ENCODE data around the gene TRAPPC3. TPM values are rescaled to one million over a fixed set of nuclear protein-coding genes. Genes with fewer than 3 reads are reported as not detected.

TRAPPC3 gene
- total RNA-seq, 1 experiment from 2014 or later, result 86.6 TPM

DNA sequence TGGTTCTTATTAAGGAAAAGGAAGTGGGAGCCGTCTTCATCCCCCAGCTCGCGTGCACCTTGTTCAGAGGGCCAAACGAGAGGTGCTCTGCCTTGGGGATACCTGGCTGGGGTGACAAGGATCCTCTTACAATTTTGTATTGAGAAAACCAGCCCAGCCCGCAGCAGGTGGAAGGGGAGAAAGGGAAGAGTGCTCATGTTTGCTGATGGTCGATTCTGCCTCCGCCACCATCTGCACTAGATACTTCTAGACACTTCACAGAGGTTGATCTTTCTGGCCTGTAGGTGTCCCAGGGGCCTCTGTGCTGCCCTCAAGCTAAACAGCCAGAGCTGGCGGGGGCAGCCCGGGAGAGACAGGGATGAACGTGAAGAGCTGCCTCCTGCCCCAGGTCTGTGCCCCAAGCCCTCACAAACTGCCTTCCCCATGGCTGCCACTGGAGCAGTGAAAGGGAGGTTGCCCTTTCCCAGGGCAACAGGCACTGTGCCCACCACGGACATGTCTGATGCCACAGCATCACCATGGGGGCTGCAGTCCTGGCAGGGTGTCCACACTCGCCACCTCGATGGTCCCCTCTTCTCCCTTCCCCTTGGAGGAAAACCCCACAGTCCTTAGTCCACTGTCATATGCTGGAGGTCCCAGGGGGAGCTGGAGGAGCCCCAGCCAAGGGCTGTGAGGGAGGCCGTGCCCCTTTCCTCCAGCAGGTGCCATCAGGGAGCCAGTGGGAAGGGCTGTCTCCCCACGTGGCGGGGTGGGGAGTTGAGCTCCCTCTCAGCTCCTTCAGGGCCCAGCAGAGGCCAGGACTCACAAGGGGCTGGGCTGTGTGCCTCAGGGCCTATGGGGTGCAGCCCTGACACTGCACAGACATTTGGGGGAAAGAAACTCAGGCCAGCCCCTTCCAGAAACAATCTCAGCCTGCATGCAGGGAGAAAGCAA lies 52.5 kb downstream of the TRAPPC3 start:
- no TSS peak for BruUV-seq (replicated peaks)

DNA sequence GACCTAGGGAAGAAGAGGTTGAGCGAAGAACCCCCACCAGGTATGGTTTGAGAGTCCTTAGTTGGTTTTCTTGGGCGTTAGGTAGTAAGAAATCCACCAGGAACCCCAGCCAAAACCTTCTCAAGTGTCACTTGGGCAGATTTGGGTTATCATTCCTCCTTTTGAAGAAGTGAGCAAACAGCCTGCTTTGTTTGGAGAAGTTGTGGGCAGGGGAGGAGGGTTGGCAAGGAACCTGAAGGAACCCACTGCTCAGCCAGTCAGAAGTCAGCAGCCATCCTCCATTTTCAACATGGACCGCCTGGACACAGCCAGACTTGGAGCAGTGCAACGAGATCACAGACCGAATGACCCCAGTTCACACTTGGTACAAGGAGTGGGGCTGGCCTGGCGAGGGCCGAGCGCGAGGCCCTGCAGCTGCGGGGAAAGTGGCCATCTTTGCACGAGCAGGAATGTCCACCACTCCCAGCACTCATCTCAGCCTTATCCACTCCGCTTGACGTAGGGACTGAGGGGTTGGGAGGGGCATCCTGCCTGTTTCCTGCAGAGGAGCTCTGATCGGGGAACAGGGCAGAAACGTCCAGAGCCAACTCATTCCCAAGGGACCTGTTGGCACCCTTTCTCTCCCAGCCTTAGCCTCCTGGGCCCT lies 53.4 kb downstream of the TRAPPC3 start:
- TF ChIP-seq, protein P1, sequence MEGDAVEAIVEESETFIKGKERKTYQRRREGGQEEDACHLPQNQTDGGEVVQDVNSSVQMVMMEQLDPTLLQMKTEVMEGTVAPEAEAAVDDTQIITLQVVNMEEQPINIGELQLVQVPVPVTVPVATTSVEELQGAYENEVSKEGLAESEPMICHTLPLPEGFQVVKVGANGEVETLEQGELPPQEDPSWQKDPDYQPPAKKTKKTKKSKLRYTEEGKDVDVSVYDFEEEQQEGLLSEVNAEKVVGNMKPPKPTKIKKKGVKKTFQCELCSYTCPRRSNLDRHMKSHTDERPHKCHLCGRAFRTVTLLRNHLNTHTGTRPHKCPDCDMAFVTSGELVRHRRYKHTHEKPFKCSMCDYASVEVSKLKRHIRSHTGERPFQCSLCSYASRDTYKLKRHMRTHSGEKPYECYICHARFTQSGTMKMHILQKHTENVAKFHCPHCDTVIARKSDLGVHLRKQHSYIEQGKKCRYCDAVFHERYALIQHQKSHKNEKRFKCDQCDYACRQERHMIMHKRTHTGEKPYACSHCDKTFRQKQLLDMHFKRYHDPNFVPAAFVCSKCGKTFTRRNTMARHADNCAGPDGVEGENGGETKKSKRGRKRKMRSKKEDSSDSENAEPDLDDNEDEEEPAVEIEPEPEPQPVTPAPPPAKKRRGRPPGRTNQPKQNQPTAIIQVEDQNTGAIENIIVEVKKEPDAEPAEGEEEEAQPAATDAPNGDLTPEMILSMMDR (conservative IDR thresholded peaks at IDR 0.05; ENCODE audit: low read depth, low read length), result no peak
- TF ChIP-seq EZH2 (IDR thresholded peaks at IDR 0.05; ENCODE audit: borderline replicate concordance, low read depth, low read length, poor library complexity, severe bottlenecking), result no peak
- H3K9me3 ChIP-seq (ENCODE audit: low read depth, low read length, poor library complexity, severe bottlenecking), result no peaks in the 10 kb centered on the region
- H3K36me3 ChIP-seq (ENCODE audit: insufficient read depth, low read length, poor library complexity, severe bottlenecking), result peaks cover 53% of the 10 kb centered on the region
- no peaks in the 10 kb centered on the region for H3K27me3 ChIP-seq (replicated peaks; ENCODE audit: insufficient read depth, low read depth, low read length, poor library complexity)
- no TSS peak for BruUV-seq (replicated peaks)
- no peak overlapping the region for H3K4me3 ChIP-seq (ENCODE audit: low read depth, low read length, poor library complexity, severe bottlenecking)
- ChIA-PET POLR2A (ENCODE audit: low non-redundant PET) (no interaction called here), CTCF (no interaction called here)
- no peak for DNase-seq (ENCODE audit: low spot score)
- peaks cover 7% of the 10 kb centered on the region for H3K4me1 ChIP-seq (ENCODE audit: insufficient read depth, low read length, poor library complexity, severe bottlenecking)
- intact Hi-C loops (cut with micrococcal nuclease; ENCODE audit: unreplicated experiment), result loop anchor here (5.0 kb wide), 2 partner anchors 36 to 91 kb away; no protein-coding TSS in a partner anchor
- H3K27ac ChIP-seq (ENCODE audit: low read depth, low read length, poor library complexity, severe bottlenecking), result peak overlapping the region; percentile 4

More for the DNA sequence above, 52.5 kb downstream of the TRAPPC3 start:
- H3K4me1 ChIP-seq (ENCODE audit: insufficient read depth, low read length, poor library complexity, severe bottlenecking), result peaks cover 7% of the 10 kb centered on the region
- no peaks in the 10 kb centered on the region for H3K27me3 ChIP-seq (replicated peaks; ENCODE audit: insufficient read depth, low read depth, low read length, poor library complexity)
- TF ChIP-seq, protein P1 (conservative IDR thresholded peaks at IDR 0.05; ENCODE audit: low read depth, low read length), result peak; percentile 25; the same call in 1 of the 2 replicates
- no peak for TF ChIP-seq EZH2 (IDR thresholded peaks at IDR 0.05; ENCODE audit: borderline replicate concordance, low read depth, low read length, poor library complexity, severe bottlenecking)
- POLR2A ChIA-PET (ENCODE audit: low non-redundant PET), result no interaction called here
- no peaks in the 10 kb centered on the region for H3K9me3 ChIP-seq (ENCODE audit: low read depth, low read length, poor library complexity, severe bottlenecking)
- CTCF ChIA-PET, result interaction anchor here (0.5 to 1.0 kb wide), 6 partner anchors 10 to 1228 kb away, joined by 3 to 5 read pairs (median 3); no protein-coding TSS in a partner anchor
- H3K27ac ChIP-seq (ENCODE audit: low read depth, low read length, poor library complexity, severe bottlenecking), result peak overlapping the region; percentile 32
- peaks cover 45% of the 10 kb centered on the region for H3K36me3 ChIP-seq (ENCODE audit: insufficient read depth, low read length, poor library complexity, severe bottlenecking)
- DNase-seq (ENCODE audit: low spot score), result peak; percentile 69
- no peak overlapping the region for H3K4me3 ChIP-seq (ENCODE audit: low read depth, low read length, poor library complexity, severe bottlenecking)
- intact Hi-C loops (cut with micrococcal nuclease; ENCODE audit: unreplicated experiment), result loop anchor here (5.0 kb wide), 2 partner anchors 36 to 91 kb away; no protein-coding TSS in a partner anchor

DNA sequence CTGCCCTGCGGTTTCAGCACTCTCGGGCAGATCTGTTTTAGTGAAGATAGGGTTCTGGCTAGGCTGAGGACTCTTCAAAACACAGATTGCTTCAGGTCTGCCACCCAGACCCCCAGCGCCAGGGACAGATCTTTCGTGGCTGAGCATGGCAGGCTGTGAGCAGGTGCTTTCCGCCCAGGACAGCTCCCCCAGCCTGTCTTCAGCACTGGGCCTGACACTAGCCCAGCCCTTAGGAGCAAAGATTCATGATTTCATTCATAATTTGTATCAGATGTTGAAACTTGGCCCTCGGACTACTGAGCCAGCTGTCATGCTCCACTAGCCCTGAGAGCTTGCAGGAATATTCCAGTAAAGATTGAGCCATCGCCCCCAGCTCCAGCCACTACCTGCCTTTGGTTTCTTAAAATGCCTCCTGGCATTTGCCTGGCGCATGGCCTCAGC lies 54.6 kb downstream of the TRAPPC3 start:
- H3K9me3 ChIP-seq (ENCODE audit: low read depth, low read length, poor library complexity, severe bottlenecking), result no peaks in the 10 kb centered on the region
- POLR2A ChIA-PET (ENCODE audit: low non-redundant PET), result no interaction called here
- H3K27ac ChIP-seq (ENCODE audit: low read depth, low read length, poor library complexity, severe bottlenecking), result peak overlapping the region; percentile 15
- no peaks in the 10 kb centered on the region for H3K27me3 ChIP-seq (replicated peaks; ENCODE audit: insufficient read depth, low read depth, low read length, poor library complexity)
- no peak for DNase-seq (ENCODE audit: low spot score)
- TF ChIP-seq, protein P1 (conservative IDR thresholded peaks at IDR 0.05; ENCODE audit: low read depth, low read length), result no peak
- TF ChIP-seq EZH2 (IDR thresholded peaks at IDR 0.05; ENCODE audit: borderline replicate concordance, low read depth, low read length, poor library complexity, severe bottlenecking), result no peak
- H3K4me3 ChIP-seq (ENCODE audit: low read depth, low read length, poor library complexity, severe bottlenecking), result no peak overlapping the region
- CTCF ChIA-PET, result no interaction called here
- H3K36me3 ChIP-seq (ENCODE audit: insufficient read depth, low read length, poor library complexity, severe bottlenecking), result peaks cover 62% of the 10 kb centered on the region
- peaks cover 7% of the 10 kb centered on the region for H3K4me1 ChIP-seq (ENCODE audit: insufficient read depth, low read length, poor library complexity, severe bottlenecking)
- intact Hi-C loops (cut with micrococcal nuclease; ENCODE audit: unreplicated experiment), result loop anchor here (5.0 kb wide), 2 partner anchors 38 to 93 kb away; no protein-coding TSS in a partner anchor
- no TSS peak for BruUV-seq (replicated peaks)
